Measurements from ENCODE around the gene ZSCAN5A. TPM values are rescaled to one million over a fixed set of nuclear protein-coding genes. Genes with fewer than 3 reads are reported as not detected.
"Not testable (repeated sequence)": the region's sequence is repeated elsewhere in the genome, so short reads cannot be mapped to it uniquely, and the experiment has no call there.

ZSCAN5A gene
- total RNA-seq, 1 donor from 2014 or later, result 1.4 TPM

- TF ChIP-seq CTCF (conservative IDR thresholded peaks at IDR 0.05; ENCODE audit: low read depth, low read length), result no peak
These were observed 105.5 kb downstream of the ZSCAN5A start for GRCh38 chr19:56209091-56209490.

GRCh38 chr19:56207581-56207980 is 107.1 kb downstream of the ZSCAN5A start:
- not testable (repeated sequence) for H3K4me3 ChIP-seq (ENCODE audit: low read depth, low read length); DNase-seq (ENCODE audit: low read depth)

More at GRCh38 chr19:56209091-56209490, 105.5 kb downstream of the ZSCAN5A start:
- no peak for DNase-seq (ENCODE audit: low read depth)
- H3K4me3 ChIP-seq (ENCODE audit: low read depth, low read length), result no peak overlapping the region

DNA sequence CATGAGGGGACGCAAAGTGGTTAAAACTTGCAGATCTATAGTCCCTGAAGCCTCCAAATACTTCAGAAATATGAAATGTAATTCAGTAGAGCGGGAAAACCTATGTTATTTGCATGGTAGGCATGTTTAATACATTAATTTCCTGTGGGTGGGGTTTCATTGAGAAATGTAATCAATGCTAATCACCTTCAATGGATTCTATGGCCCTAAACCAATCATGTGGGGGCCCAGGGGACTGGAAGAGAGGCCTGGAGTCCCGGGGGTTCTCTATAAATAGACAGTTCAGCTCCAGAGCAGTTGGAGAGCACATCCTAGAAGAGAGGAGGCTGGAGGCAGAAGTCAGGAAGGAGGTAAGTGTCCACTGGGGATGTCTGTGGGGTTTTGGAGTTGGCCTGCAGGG is 112.7 kb downstream of the ZSCAN5A start, which contains the start of gene ZSCAN5C:
ZSCAN5C (plus strand) TSS at position 301 of the 400 bp plus-strand sequence. CDS start 3,641 bp downstream, outside the sequence.
- H3K4me3 ChIP-seq (ENCODE audit: low read depth, low read length), result no peak within 1 kb of the TSS
- no peak for DNase-seq (ENCODE audit: low read depth)
- no peak for TF ChIP-seq CTCF (conservative IDR thresholded peaks at IDR 0.05; ENCODE audit: low read depth, low read length)

DNA sequence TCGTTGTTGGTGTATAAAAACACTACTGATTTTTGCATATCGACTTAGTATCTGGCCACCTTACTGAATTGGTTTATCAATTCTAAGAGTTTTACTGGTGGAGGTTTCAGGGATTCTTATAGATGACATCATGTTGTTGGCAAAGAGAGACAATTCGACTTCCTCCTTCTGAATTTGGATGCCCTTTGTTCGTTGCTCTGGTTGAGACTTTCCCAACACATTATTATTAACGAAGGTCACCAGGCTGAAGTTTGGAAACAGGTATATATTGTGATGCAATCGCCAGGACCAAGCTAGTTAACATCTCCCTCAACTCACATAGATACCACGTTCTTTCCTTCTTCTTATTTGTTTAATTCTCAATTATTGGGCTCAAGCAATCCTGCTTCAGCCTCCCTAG is 115.0 kb downstream of the ZSCAN5A start:
- DNase-seq (ENCODE audit: low read depth), result no peak
- no peak for TF ChIP-seq CTCF (conservative IDR thresholded peaks at IDR 0.05; ENCODE audit: low read depth, low read length)
- no peak overlapping the region for H3K4me3 ChIP-seq (ENCODE audit: low read depth, low read length)

GRCh38 chr19:56197646-56198045 is 117.0 kb downstream of the ZSCAN5A start, which contains the start of gene ZSCAN5B:
Gene ZSCAN5B (minus strand): TSS chr19:56197783. CDS start chr19:56193052, 4,731 bp downstream.
- not testable (repeated sequence) for DNase-seq (ENCODE audit: low read depth); H3K4me3 ChIP-seq (ENCODE audit: low read depth, low read length)

DNA sequence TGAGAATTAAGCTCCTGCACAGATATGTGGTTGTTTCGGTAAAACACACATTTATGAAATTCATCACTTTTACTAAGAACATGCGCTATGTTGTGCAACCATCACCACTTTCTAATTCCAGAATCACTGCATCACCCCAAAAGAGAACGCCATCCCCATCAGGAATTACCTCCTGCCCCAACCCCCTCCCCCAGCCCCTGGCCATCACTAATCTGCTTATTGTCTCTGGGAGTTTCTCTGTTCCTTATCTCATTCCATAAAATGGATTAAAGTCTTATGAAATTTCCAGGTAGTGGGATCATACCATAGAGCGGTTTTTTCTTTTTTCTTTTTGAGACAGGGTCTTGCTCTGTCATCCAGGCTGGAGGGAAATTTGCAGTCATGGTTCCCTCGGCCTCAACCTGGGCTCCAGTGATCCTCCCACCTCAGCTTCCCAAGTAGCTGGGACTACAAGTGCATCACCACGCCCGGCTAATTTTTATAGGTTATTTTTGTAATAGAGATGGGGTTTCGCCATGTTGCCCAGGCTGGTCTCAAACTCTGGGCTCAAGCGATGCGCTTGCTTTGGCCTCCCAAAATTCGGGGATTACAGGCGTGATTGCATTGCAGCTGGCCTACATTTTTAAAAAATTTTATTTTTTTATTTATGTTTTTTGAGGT is 120.5 kb downstream of the ZSCAN5A start:
- no peak overlapping the region for H3K4me3 ChIP-seq (ENCODE audit: low read depth, low read length)
- no peak for DNase-seq (ENCODE audit: low read depth)
- no peak for TF ChIP-seq CTCF (conservative IDR thresholded peaks at IDR 0.05; ENCODE audit: low read depth, low read length)

- no peak overlapping the region for H3K4me3 ChIP-seq (ENCODE audit: low read depth, low read length)
- TF ChIP-seq CTCF (conservative IDR thresholded peaks at IDR 0.05; ENCODE audit: low read depth, low read length), result no peak
- DNase-seq (ENCODE audit: low read depth), result no peak
These were observed 122.9 kb downstream of the ZSCAN5A start for GRCh38 chr19:56191711-56192110.

DNA sequence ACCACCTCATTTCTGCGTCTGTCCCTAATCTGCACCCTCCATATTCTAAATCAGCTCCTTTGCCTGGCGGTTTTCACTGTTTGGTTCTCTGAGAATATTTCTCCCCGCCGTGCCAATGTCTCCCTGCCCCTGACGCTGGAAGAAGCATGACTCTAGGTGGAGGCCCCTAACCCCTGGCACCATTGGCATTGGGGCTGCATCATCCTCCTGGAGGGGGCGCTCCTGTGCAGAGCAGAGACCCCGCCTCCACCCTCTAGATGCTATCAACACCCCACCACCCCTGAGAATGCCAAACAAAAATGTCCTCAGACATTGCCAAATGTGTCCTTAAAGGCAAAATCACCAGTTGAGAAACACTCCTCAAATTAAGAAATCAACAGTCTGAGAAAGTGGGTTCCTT is 123.5 kb downstream of the ZSCAN5A start:
- DNase-seq (ENCODE audit: low read depth), result no peak
- TF ChIP-seq CTCF (conservative IDR thresholded peaks at IDR 0.05; ENCODE audit: low read depth, low read length), result no peak
- H3K4me3 ChIP-seq (ENCODE audit: low read depth, low read length), result no peak overlapping the region
